K562 (cell line): Measurements from ENCODE around the gene BAMBI. TPM values are rescaled to one million over a fixed set of nuclear protein-coding genes. Genes with fewer than 3 reads are reported as not detected.

ENCODE experiments used
- ELF2 ChIP-seq: fragments of 250-450 bp; sonication (Bioruptor Pico); IDR thresholded peaks from 2 replicates; pipeline ENCODE4 v1.5.0; 2021; ENCODE audit warnings: mild to moderate bottlenecking
- GABPA ChIP-seq: fragments of 200-800 bp; sonication (Bioruptor generic); conservative IDR thresholded peaks from 2 replicates; pipeline ENCODE4 v1.6.1; 2016; ENCODE audit warnings: low read depth, missing genetic modification characterization, missing compliant biosample characterization
- JUNB ChIP-seq: fragments of 450-650 bp; formaldehyde crosslinking; conservative IDR thresholded peaks from 2 replicates; pipeline ENCODE4 v1.4.0; 2020; ENCODE audit warnings: mild to moderate bottlenecking
- JUND ChIP-seq, 2 experiments: IDR thresholded peaks; 2 replicates in 1 of 2; 3 replicates in 1 of 2; pipeline ENCODE4 v1.6.1; 2011; ENCODE audit warnings: borderline replicate concordance in 2 of 2, low read depth in 2 of 2, low read length in 2 of 2, improper control_type of control experiment in 1 of 2, missing biosample characterization in 1 of 2, missing genetic modification characterization in 1 of 2, missing genetic modification reagents in 1 of 2
- MAZ ChIP-seq, 2 experiments: fragments of 450-650 bp in 1 of 2; sonication (generic) in 1 of 2; formaldehyde crosslinking; IDR thresholded peaks in 1 of 2; conservative IDR thresholded peaks in 1 of 2; 2 replicates each; pipeline versions ENCODE4 v1.4.0 to v1.5.0; 2020; ENCODE audit warnings: mild to moderate bottlenecking in 1 of 2, missing genetic modification reagents in 1 of 2
- PHF21A ChIP-seq: fragments of 450-650 bp; IDR thresholded peaks from 2 replicates; pipeline ENCODE4 v1.6.1; 2017; ENCODE audit warnings: low read depth, borderline replicate concordance
- RAD51 ChIP-seq: fragments of 450-650 bp; IDR thresholded peaks from 2 replicates; pipeline ENCODE4 v1.7.1; 2016; ENCODE audit warnings: low read depth, mild to moderate bottlenecking, borderline replicate concordance
- REST ChIP-seq, 2 experiments: fragments of 450-650 bp; formaldehyde crosslinking in 1 of 2; IDR thresholded peaks; 2 replicates each; pipeline versions ENCODE4 v1.4.0 to v1.6.1; 2014 to 2020; ENCODE audit warnings: mild to moderate bottlenecking in 2 of 2, borderline replicate concordance in 1 of 2, low read depth in 1 of 2
- SMC3 ChIP-seq: conservative IDR thresholded peaks from 2 replicates; pipeline ENCODE4 v1.6.1; 2011; ENCODE audit warnings: low read depth, low read length, improper control_type of control experiment; ENCODE audit not compliant: insufficient read depth
- STAT5A ChIP-seq: IDR thresholded peaks from 2 replicates; pipeline ENCODE4 v1.6.1; 2012; ENCODE audit warnings: low read length, inconsistent platforms, borderline replicate concordance
- THRA ChIP-seq: fragments of 450-650 bp; IDR thresholded peaks from 2 replicates; pipeline ENCODE4 v1.6.1; 2017; ENCODE audit warnings: mild to moderate bottlenecking, moderate library complexity
- ZBTB26 ChIP-seq: fragments of 450-650 bp; formaldehyde crosslinking; IDR thresholded peaks from 2 replicates; pipeline ENCODE4 v1.4.0; 2022; ENCODE audit warnings: missing genetic modification characterization
- ZNF436 ChIP-seq: fragments of 250-450, 450-650 bp; sonication (Bioruptor Pico); formaldehyde crosslinking; IDR thresholded peaks from 2 replicates; pipeline ENCODE4 v1.7.0; 2020; ENCODE audit warnings: mild to moderate bottlenecking
- polyA plus RNA-seq, 8 experiments: library from polyadenylated mRNA; depleted of rRNA in 4 of 8; stranded (reverse) in 5 of 8; unstranded in 3 of 8; fragments of >200 nt; fragmentation: Nextera tagmentation in 2 of 8; fragmentation: Illumina TruSeq in 1 of 8; extraction: Ambion mirVana in 2 of 8; extraction: Trizol in 1 of 8; gene quantifications; 2 replicates each; pipeline versions ENCODE4 v1.2.1 to v1.2.3, GENCODE V29; 2011 to 2014; ENCODE audit warnings: inconsistent platforms in 1 of 8, missing spikeins in 1 of 8
- total RNA-seq, 7 experiments: library from RNA; depleted of rRNA in 6 of 7; stranded (reverse); fragments of >200 nt in 6 of 7; fragmentation: Illumina TruSeq in 2 of 7; extraction: Trizol in 2 of 7; gene quantifications; 2 replicates each; pipeline versions ENCODE4 v1.2.1 to v1.2.3, GENCODE V29; 2011 to 2021; ENCODE audit warnings: low replicate concordance in 1 of 7
- TF ChIP-seq, protein P1 (sequence below): fragments of 200-800 bp; sonication (Bioruptor generic); IDR thresholded peaks from 2 replicates; pipeline ENCODE4 v1.6.1; 2017; ENCODE audit warnings: missing genetic modification characterization, missing compliant biosample characterization

BAMBI gene
- total and polyA plus RNA-seq, 9 of the 15 experiments (the other 6 are each of a cell fraction or from before 2014, with no cell fraction given): 2.0 to 21.8 (median 13.5) TPM

- TF ChIP-seq REST (IDR thresholded peaks at IDR 0.05; ENCODE audit: borderline replicate concordance) (no peak; the same call in 1 of the 2 replicates), REST (CRISPR knock-in tag; IDR thresholded peaks at IDR 0.05; ENCODE audit: low read depth) (no peak), SMC3 (no peak), ZBTB26 (CRISPR knock-in tag) (no peak), RAD51 (peak; percentile 70), PHF21A (no peak), THRA (no peak), GABPA (no peak), JUND (IDR thresholded peaks at IDR 0.05; ENCODE audit: borderline replicate concordance, low read depth, low read length) (no peak), JUND (tag; IDR thresholded peaks at IDR 0.05; ENCODE audit: borderline replicate concordance, low read depth, low read length) (no peak), ELF2 (CRISPR knock-in tag) (no peak), JUNB (CRISPR knock-in tag) (no peak), ZNF436 (CRISPR knock-in tag) (no peak), STAT5A (no peak), MAZ (CRISPR knock-in tag; conservative IDR thresholded peaks at IDR 0.05 in 1 of 2, IDR thresholded peaks at IDR 0.05 in 1 of 2) (no peak)
- TF ChIP-seq, protein P1, sequence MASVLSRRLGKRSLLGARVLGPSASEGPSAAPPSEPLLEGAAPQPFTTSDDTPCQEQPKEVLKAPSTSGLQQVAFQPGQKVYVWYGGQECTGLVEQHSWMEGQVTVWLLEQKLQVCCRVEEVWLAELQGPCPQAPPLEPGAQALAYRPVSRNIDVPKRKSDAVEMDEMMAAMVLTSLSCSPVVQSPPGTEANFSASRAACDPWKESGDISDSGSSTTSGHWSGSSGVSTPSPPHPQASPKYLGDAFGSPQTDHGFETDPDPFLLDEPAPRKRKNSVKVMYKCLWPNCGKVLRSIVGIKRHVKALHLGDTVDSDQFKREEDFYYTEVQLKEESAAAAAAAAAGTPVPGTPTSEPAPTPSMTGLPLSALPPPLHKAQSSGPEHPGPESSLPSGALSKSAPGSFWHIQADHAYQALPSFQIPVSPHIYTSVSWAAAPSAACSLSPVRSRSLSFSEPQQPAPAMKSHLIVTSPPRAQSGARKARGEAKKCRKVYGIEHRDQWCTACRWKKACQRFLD: no peak
These were observed 2.5 kb upstream of the BAMBI start (continued) for GRCh38 chr10:28674782-28675181.
